Smooth muscle cell (in vitro differentiated cells): ENCODE data around the gene STAG1. TPM values are rescaled to one million over a fixed set of nuclear protein-coding genes. Genes with fewer than 3 reads are reported as not detected.
"Not testable (repeated sequence)": the region's sequence is repeated elsewhere in the genome, so short reads cannot be mapped to it uniquely, and the experiment has no call there.

Experiments used
- DNase-seq: peaks from one replicate; lab custom pipeline; 2025; ENCODE audit not compliant: unreplicated experiment; lab: John Stamatoyannopoulos, UW
- H2AFZ ChIP-seq: fragments of 200-600 bp; sonication (generic); 2 replicates; pipeline ENCODE4 v1.6.0; 2016; ENCODE audit warnings: antibody characterized with exemption, low read depth, mild to moderate bottlenecking
- H3F3A ChIP-seq: fragments of 200-600 bp; sonication (generic); 2 replicates; pipeline ENCODE4 v1.6.0; 2017; ENCODE audit warnings: antibody characterized with exemption, low read depth
- H3K27ac ChIP-seq: fragments of 200-600 bp; sonication (generic); 2 replicates; pipeline ENCODE4 v1.5.1; 2016; ENCODE audit warnings: low read depth, mild to moderate bottlenecking
- H3K27me3 ChIP-seq: fragments of 200-600 bp; sonication (generic); 2 replicates; pipeline ENCODE4 v1.6.1; 2016; ENCODE audit warnings: low read depth, mild to moderate bottlenecking
- H3K36me3 ChIP-seq: fragments of 200-600 bp; sonication (generic); 2 replicates; pipeline ENCODE4 v1.5.1; 2016; ENCODE audit warnings: low read depth
- H3K4me1 ChIP-seq: fragments of 200-600 bp; sonication (generic); 2 replicates; pipeline ENCODE4 v1.5.1; 2016; ENCODE audit warnings: low read depth
- H3K4me2 ChIP-seq: fragments of 200-600 bp; sonication (generic); 2 replicates; pipeline ENCODE4 v1.6.0; 2016; ENCODE audit warnings: mild to moderate bottlenecking
- H3K4me3 ChIP-seq: fragments of 200-600 bp; sonication (generic); 2 replicates; pipeline ENCODE4 v1.5.1; 2016; ENCODE audit warnings: mild to moderate bottlenecking
- H3K79me2 ChIP-seq: fragments of 200-600 bp; sonication (generic); 2 replicates; pipeline ENCODE4 v1.6.0; 2016; ENCODE audit warnings: low read depth, mild to moderate bottlenecking
- H3K9ac ChIP-seq: fragments of 200-600 bp; sonication (generic); 2 replicates; pipeline ENCODE4 v1.6.0; 2016; ENCODE audit warnings: low read depth
- H3K9me3 ChIP-seq: fragments of 200-600 bp; sonication (generic); replicated peaks from 2 replicates; pipeline ENCODE4 v1.5.1; 2016; ENCODE audit warnings: low read depth
- H4K20me1 ChIP-seq: fragments of 200-600 bp; sonication (generic); 2 replicates; pipeline ENCODE4 v1.6.0; 2016; ENCODE audit warnings: low read depth
- WGBS: methylation state at CpG from one replicate; pipeline ENCODE4 v1.1.7; 2016; ENCODE audit warnings: low lambda C conversion rate; 5-methylcytosine and 5-hydroxymethylcytosine counted together
- polyA plus RNA-seq: library from polyadenylated mRNA; unstranded; fragments of >200 nt; fragmentation: Nextera tagmentation; extraction: Ambion mirVana; gene quantifications from 2 replicates; pipeline ENCODE4 v1.2.1, GENCODE V29; 2016
- total RNA-seq: library from RNA; depleted of rRNA; stranded (reverse); fragments of >200 nt; gene quantifications from 2 replicates; pipeline ENCODE4 v1.2.3, GENCODE V29; 2014
- TF ChIP-seq, protein P1 (sequence below): fragments of 200-600 bp; sonication (generic); IDR thresholded peaks from 2 replicates; pipeline ENCODE4 v1.5.1; 2017; ENCODE audit warnings: borderline replicate concordance, mild to moderate bottlenecking, antibody characterized with exemption; ENCODE audit not compliant: insufficient read depth, poor library complexity, severe bottlenecking

The STAG1 gene
- total and polyA plus RNA-seq, 2 experiments from 2014 or later, result 14.6 to 29.5 TPM

DNA sequence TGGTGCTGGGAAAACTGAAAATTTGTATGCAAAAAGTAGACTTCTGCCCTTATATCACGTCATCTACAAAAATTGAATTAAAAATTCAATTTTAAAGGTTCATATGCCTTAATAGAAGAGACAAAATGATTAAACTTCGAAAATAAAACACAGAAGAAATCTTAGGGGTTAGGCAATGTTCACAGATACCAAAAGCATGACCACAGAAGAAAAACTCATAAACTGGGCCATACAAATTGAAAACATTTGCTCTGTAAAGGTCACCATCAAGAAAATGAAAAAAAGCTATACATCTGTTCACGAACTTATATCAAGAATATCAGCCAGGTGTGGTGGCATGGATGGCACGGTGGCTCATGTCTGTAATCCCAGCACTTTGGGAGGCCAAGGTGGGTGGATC, 257.0 kb downstream of the STAG1 start:
- Histone ChIP-seq H3K79me2 (peaks cover 3% of the 10 kb centered on the region), H3F3A (no peaks in the 10 kb centered on the region), H3K36me3 (peaks cover 7% of the 10 kb centered on the region), H3K4me1 (no peaks in the 10 kb centered on the region), H2AFZ (no peak overlapping the region), H3K27me3 (no peaks in the 10 kb centered on the region), H3K9me3 (peaks cover 4% of the 10 kb centered on the region), H3K9ac (no peak overlapping the region), H3K27ac (no peak overlapping the region), H3K4me3 (no peak overlapping the region), H3K4me2 (no peak overlapping the region), H4K20me1 (no peaks in the 10 kb centered on the region)
- WGBS, result 95% methylated on average over 4 of the region's 4 CpGs
- DNase-seq, result no peak
- TF ChIP-seq, protein P1, sequence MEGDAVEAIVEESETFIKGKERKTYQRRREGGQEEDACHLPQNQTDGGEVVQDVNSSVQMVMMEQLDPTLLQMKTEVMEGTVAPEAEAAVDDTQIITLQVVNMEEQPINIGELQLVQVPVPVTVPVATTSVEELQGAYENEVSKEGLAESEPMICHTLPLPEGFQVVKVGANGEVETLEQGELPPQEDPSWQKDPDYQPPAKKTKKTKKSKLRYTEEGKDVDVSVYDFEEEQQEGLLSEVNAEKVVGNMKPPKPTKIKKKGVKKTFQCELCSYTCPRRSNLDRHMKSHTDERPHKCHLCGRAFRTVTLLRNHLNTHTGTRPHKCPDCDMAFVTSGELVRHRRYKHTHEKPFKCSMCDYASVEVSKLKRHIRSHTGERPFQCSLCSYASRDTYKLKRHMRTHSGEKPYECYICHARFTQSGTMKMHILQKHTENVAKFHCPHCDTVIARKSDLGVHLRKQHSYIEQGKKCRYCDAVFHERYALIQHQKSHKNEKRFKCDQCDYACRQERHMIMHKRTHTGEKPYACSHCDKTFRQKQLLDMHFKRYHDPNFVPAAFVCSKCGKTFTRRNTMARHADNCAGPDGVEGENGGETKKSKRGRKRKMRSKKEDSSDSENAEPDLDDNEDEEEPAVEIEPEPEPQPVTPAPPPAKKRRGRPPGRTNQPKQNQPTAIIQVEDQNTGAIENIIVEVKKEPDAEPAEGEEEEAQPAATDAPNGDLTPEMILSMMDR, result no peak

DNA sequence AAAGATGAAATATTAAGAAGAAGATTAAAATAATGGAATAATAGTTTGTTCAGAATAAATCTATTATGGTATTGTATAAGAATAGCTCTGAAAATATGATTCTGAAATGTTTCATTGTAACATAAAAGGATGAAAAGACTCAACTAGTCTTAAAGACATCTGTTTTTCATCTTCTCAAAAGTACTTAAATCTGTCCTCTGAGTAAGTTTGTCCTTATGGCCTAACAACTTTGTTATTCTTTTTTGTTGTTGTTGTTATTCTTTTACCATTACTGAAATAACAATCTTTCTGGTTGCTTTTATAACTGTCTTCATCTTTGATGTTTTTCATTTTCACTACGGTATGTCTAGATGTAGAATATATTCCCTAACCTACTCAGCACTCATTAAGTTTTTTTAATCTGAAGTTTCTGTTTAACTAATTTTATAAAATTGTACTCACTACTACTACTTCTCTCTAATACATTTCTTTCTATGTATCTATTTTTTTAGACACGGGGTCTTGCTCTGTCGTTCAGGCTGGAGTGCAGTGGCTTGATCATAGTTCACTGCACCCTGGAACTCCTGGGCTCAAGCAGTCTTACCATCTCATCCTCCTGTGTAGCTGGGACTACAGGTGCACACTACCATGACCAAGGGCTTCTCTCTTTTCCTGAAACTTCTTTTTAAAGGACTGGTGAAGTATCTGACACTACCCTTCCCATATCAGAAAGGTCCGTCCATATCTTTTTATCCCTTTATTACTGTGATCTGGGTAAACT, 261.4 kb downstream of the STAG1 start:
- TF ChIP-seq, protein P1, result no peak
- Histone ChIP-seq H3K36me3 (peaks cover 9% of the 10 kb centered on the region), H3K27ac (no peak overlapping the region), H2AFZ (no peak overlapping the region), H3K9ac (no peak overlapping the region), H4K20me1 (no peaks in the 10 kb centered on the region), H3K79me2 (no peaks in the 10 kb centered on the region), H3K4me3 (no peak overlapping the region), H3K4me1 (no peaks in the 10 kb centered on the region), H3F3A (no peaks in the 10 kb centered on the region), H3K27me3 (no peaks in the 10 kb centered on the region), H3K4me2 (no peak overlapping the region), H3K9me3 (peaks cover 4% of the 10 kb centered on the region)
- 96% methylated on average over 4 of the region's 4 CpGs for WGBS
- no peak for DNase-seq

GRCh38 chr3:136485777-136486176, 266.4 kb downstream of the STAG1 start:
- no peaks in the 10 kb centered on the region for H3K79me2 ChIP-seq
- H3K27ac ChIP-seq, result no peak overlapping the region
- H2AFZ ChIP-seq, result no peak overlapping the region
- no peak overlapping the region for H3K9ac ChIP-seq
- no peaks in the 10 kb centered on the region for H3K27me3 ChIP-seq
- H3K9me3 ChIP-seq, result no peaks in the 10 kb centered on the region
- H4K20me1 ChIP-seq, result no peaks in the 10 kb centered on the region
- no peak overlapping the region for H3K4me2 ChIP-seq
- H3K4me3 ChIP-seq, result no peak overlapping the region
- H3K36me3 ChIP-seq, result peaks cover 3% of the 10 kb centered on the region
- H3K4me1 ChIP-seq, result no peaks in the 10 kb centered on the region
- TF ChIP-seq, protein P1, result no peak
- DNase-seq, result no peak
- WGBS, result 100% methylated on average over 1 of the region's 1 CpG
- H3F3A ChIP-seq, result no peaks in the 10 kb centered on the region

GRCh38 chr3:136476280-136476679, 275.9 kb downstream of the STAG1 start:
- H3K4me1 ChIP-seq, result no peaks in the 10 kb centered on the region
- H3K27ac ChIP-seq, result no peak overlapping the region
- H3K36me3 ChIP-seq, result peaks cover 2% of the 10 kb centered on the region
- H4K20me1 ChIP-seq, result no peaks in the 10 kb centered on the region
- no peak overlapping the region for H3K4me3 ChIP-seq
- H3K9me3 ChIP-seq, result no peaks in the 10 kb centered on the region
- H3K9ac ChIP-seq, result no peak overlapping the region
- H3K4me2 ChIP-seq, result no peak overlapping the region
- no peaks in the 10 kb centered on the region for H3F3A ChIP-seq
- H3K27me3 ChIP-seq, result no peaks in the 10 kb centered on the region
- no peak overlapping the region for H2AFZ ChIP-seq
- WGBS, result 97% methylated on average over 1 of the region's 1 CpG
- TF ChIP-seq, protein P1, result no peak
- no peaks in the 10 kb centered on the region for H3K79me2 ChIP-seq
- DNase-seq, result no peak

DNA sequence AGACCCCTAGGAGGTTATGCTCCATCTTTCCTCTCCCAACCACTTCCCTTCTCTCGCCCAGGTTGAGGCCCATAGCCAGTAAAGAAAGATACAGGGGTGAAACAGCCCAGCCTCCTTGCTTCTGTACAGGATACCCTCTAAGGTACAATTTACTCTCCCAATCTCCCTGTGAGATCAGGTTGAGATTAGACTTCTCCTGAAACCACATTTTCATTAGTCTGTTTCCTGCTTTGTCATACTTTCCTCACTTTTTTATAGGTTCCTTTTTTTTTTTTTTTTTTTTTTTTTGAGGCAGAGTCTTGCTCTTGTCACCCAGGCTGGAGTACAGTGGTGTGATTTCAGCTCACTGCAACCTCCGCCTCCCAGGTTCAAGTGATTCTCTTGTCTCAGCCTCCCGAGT, 277.3 kb downstream of the STAG1 start:
- peak overlapping the region; percentile 81 for H3K27ac ChIP-seq
- WGBS, result 100% methylated on average over 3 of the region's 3 CpGs

More for the DNA sequence above, 277.3 kb downstream of the STAG1 start:
- H3K36me3 ChIP-seq, H3K4me1 ChIP-seq, H3K4me3 ChIP-seq, H3K79me2 ChIP-seq, H3K27me3 ChIP-seq, H3K4me2 ChIP-seq, H3K9me3 ChIP-seq, H3K9ac ChIP-seq, H4K20me1 ChIP-seq, H2AFZ ChIP-seq, DNase-seq, H3F3A ChIP-seq: not testable (repeated sequence)
